Suppressor macrophage treated with lipopolysaccharide for 4 hours (primary cell): ENCODE measurements around the gene GDNF.

Source experiments
- DNase-seq: peaks from one replicate; pipeline ENCODE4 v3.0.0-alpha.2; 2020

GDNF gene

GRCh38 chr5:37846786-37847310 lies 7.0 kb upstream of the GDNF start:
- DNase-seq, result no peak

- no peak for DNase-seq
These were observed 4.2 kb upstream of the GDNF start for GRCh38 chr5:37844009-37844408.

GRCh38 chr5:37842048-37842447 lies 2.2 kb upstream of the GDNF start:
- DNase-seq, result no peak

- no peak for DNase-seq
These were observed 1.4 kb upstream of the GDNF start for GRCh38 chr5:37841203-37841602.

GRCh38 chr5:37840053-37841034 lies 503 bp upstream of the GDNF start:
- peak; percentile 4 for DNase-seq

GRCh38 chr5:37838933-37839341 lies 904 bp downstream of the GDNF start:
- DNase-seq, result no peak

- DNase-seq, result no peak
These were observed 1.5 kb downstream of the GDNF start for GRCh38 chr5:37838152-37838932.

- DNase-seq, result peak; percentile 83
These were observed 2.3 kb downstream of the GDNF start for GRCh38 chr5:37837414-37838032.

- peak; percentile 2 for DNase-seq
These were observed 3.0 kb downstream of the GDNF start for GRCh38 chr5:37836592-37837413.

GRCh38 chr5:37836235-37836591 lies 3.6 kb downstream of the GDNF start:
- DNase-seq, result no peak

- DNase-seq, result no peak
These were observed 4.4 kb downstream of the GDNF start for GRCh38 chr5:37835380-37835973.

GRCh38 chr5:37834542-37835379 lies 5.1 kb downstream of the GDNF start:
- DNase-seq, result no peak

- DNase-seq, result no peak
These were observed 5.9 kb downstream of the GDNF start for GRCh38 chr5:37833990-37834389.

GRCh38 chr5:37831821-37832534 lies 7.9 kb downstream of the GDNF start:
- DNase-seq, result no peak

- no peak for DNase-seq
These were observed 9.5 kb downstream of the GDNF start for GRCh38 chr5:37830348-37830747.

GRCh38 chr5:37825334-37825915 lies 14.4 kb downstream of the GDNF start:
- no peak for DNase-seq

GRCh38 chr5:37823433-37824152 lies 16.2 kb downstream of the GDNF start:
- no peak for DNase-seq

- no peak for DNase-seq
These were observed 23.0 kb downstream of the GDNF start for GRCh38 chr5:37816883-37817282.

- no peak for DNase-seq
These were observed 23.5 kb downstream of the GDNF start for GRCh38 chr5:37816331-37816730.
